ENCODE results near the gene MAGI2. TPM values are rescaled to one million over a fixed set of nuclear protein-coding genes. Genes with fewer than 3 reads are reported as not detected.

The MAGI2 gene
- polyA plus RNA-seq, 1 donor, result 37.2 TPM

DNA sequence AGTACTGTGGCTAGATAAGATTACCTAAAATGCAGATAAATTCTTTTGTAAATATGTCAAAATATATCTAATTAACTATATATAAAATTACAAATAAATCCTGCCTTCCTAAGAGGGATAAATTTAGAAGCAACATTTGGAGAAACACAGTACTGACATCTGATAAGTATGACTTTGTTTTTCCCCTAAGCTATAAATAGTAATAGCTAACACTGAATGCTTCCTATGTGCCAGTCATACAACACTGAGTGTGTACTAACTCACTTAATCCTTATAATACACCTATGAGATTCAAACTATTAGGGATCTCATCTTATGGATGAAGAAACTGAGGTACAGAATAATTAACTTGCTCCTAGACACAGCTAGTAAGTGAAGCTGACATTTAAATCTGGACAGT is 733.4 kb downstream of the MAGI2 start:
- DNase-seq, result no peak

DNA sequence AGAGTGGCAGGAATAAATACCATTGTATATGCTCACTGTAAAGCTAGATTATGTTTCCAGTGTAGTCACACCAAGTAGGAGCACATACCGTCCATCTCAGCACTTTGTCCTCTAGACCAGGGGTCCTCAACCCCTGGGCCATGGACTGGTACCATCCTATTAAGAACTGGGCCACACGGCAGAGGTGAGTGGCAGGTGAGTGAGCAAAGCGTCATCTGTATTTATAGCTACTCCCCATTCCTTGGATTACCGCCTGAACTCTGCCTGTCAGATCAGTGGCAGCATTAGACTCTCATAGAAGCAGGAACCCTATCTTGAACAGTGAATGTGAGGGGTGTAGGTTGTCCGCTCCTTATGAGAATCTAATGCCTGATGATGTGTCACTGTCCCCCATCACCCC is 735.3 kb downstream of the MAGI2 start:
- no peak for DNase-seq

DNA sequence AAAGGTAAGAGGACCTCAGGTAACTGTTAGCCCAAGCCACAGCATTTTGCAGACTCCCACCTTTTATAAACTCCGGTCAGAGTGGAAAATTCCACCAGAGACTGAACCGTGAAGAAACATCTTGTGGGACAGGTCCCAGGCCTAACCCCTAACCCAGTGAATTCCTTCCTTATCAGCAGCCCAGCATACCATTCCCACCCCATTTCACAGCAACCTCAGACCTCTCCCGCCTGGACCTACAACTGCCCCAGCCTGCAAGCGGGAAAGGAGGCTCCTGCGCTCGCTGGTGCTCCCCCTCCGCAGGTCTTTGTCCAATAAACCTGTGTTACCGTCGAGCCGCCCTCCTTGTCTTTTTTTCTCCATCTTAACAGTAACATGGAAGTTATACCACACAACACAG is 736.6 kb downstream of the MAGI2 start:
- no peak for DNase-seq

DNA sequence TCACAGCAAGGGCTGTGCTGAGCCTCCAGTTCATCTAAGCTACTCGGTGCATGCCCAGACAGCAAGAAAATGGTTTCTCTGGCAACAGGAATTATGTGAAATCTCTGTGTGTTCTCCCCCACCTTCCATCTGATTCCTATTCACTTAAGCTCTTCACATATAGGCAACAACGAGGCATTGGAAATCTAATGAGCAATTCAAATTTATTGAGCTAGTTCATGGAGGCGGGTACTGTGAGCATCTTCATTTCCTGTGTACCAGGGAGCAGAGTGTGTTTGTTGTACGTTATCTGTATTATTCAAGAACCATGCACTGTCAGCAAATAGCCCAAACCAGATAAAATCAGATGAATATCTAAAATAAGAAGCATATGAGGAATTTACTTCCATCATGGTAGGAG is 739.1 kb downstream of the MAGI2 start:
- DNase-seq, result no peak

DNA sequence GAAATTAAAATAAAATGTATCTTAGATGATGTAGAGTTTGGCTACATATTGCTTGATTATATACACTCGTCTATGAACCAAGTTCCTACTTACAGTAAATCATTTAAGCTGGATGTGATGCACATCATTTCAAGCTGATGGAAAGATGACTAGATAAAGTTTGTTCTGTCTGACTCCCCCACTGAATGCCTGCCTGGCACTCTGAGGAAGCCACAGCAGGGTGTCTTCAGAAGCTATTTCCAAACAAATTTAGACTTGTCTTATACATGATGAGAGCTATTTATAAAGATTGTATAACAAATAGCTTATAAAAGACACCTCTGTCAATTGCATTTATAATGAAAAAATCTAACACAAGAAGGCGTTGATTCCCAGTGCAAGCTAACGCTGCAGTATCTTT is 741.4 kb downstream of the MAGI2 start:
- DNase-seq, result no peak

DNA sequence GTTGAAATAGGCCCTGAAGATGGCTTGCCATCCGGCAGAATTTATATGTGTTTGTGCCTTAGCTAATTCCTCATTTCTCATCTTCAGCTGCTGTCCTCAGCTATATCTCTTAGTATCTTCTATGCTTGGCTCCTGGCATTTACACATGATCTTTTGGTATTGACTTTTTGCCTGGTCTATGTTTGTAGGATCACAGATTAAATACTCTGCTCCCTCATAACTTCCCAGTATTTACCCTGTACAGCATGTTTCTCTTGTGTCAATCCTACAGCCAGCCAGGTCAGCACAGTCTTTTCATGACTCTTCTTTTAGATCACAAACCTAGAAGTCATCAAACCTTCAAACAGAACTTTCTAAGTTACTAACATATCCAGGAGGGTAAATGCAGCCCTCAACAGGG is 743.8 kb downstream of the MAGI2 start:
- no peak for DNase-seq

DNA sequence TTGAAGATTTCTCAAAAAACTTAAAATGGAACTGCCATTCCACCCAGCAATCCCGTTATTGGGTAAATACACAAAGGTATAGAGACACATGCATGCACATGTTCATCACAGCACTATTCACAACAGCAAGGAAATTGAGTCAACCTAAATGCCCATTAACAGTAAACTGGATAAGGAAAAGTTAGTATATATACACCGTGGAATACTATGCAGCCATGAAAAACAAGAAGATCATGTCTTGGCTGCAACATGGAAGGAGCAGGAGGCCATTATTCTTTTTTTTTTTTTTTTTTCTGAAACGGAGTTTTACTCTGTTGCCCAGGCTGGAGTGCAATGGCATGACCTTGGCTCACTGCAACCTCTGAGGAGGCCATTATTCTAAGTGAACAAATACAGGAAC is 749.0 kb downstream of the MAGI2 start:
- DNase-seq, result no peak

DNA sequence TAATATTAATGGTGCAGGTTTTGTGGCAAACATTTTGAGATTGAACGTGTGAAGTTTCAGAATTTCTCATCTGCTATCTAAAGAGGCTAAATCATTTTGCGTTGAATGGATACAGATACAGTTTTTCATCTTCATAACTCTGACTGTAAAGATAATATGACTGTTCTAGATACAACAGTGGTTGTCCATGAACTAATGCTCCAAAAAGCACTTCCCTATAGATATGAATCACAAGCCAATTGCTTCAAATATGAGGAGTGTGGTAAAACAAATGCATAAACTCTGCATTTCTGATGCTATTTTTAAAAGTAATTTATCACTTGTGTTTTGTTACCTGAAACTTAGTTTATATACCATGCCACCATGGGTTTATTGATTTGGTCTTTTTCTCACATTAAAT is 750.1 kb downstream of the MAGI2 start:
- DNase-seq, result no peak

DNA sequence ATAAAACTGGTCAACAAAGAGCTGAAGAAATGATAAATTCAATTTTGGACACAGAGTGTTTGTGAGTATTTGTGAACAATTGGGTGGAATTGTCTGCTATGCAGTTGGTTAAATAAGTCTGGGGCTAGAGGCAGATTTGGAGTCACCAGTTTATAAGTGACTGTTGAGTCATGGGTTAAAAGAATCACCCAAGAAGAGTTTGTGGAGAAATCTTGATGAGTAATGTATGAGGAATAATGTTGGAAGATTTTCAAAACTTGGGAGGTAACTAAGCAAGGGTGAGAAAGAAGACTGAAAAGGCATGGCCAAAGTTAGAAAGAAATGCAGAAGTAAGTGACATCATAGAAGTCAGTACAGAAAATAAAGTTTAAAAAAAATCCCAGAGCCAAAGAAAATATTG is 750.7 kb downstream of the MAGI2 start:
- DNase-seq, result no peak

DNA sequence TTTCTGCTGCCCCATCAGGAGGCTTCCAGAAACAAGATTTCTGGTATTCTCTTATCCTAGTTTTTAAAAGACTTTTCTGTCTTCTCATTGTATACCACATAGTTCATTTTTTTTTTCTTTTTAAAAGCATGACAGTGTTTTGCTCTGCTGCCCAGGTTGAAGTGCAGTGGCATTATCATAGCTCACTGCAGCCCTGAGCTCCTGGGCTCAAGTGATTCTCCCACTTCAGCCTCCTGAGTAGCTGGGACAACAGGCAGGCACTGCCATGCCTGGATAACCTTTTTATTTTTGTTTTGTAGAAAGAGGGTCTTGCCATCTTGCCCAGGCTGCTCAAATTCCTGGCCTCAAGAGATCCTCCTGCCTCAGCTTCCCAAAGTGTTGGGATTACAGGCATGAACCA is 757.6 kb downstream of the MAGI2 start:
- DNase-seq, result no peak

DNA sequence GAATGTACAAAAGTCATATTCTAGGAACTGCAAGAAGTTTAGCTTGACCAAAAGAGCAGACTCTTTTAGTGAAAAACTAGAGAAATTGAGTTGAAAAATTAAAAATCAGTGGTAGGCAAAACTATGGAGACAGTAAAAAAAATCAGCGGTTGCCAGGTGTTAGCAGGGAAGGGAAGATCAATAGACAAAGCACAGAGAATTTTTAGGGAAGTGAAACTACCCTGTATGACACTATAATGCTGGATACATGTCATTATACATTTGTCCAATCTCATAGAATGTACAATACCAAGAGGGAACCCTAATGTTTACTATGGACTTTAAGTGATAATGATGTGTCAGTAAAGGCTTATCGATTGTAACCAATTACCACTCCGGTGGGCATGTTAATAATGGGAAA is 761.9 kb downstream of the MAGI2 start:
- no peak for DNase-seq

DNA sequence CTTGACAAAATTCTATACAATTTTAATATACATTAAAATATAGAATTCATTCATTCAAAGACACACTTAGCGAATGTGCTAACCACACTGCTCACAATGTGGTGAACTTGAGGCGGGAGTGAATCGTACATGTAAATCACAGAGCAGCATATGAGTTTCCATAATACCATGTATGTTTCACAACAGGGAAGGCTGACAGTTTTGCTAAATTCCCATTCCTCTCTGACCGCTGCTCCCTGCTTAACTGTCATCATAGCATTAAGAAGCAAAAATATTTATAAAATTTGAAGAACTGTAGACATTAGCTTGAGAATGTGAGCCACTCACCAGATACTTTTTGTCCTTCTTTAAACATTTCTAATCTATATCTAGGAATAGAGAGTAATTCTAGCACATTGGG is 763.3 kb downstream of the MAGI2 start:
- no peak for DNase-seq

DNA sequence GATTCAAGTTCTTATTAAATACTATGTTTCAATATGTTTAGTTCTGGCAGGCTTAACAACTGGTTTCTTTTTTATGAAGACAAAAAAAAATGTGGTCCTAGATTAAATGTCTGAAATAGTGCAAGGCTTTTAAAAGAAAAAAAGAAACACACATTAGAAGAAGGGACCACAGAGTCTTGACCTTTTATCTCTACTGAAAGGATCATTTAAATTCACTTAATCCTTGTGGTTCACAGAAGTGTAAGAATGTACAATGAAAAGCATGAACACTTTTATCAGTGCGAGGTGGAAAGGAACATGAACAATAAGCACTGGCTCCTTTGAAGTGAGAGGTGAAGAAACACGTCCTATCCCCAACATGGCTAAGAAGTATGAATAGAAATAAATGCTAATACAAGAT is 765.1 kb downstream of the MAGI2 start:
- DNase-seq, result no peak

DNA sequence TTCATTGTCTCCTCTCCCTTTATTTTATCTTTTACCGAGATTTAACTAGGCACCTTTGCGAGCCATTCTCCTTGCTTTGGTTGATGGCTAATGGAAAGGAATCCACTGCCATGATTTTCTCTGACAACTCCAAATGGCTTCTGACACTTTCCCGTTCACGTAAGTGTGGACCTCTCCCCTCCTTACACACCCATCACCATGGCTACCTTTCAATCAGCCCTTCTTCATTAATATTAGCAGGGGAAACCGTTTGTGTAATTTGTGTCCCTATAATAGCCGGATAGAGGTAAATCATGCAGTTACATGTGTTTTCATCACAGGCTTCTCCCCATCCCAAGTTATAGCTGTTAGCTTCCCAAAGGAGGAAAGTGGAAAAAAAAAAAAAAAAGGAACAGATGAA is 767.3 kb downstream of the MAGI2 start:
- no peak for DNase-seq

DNA sequence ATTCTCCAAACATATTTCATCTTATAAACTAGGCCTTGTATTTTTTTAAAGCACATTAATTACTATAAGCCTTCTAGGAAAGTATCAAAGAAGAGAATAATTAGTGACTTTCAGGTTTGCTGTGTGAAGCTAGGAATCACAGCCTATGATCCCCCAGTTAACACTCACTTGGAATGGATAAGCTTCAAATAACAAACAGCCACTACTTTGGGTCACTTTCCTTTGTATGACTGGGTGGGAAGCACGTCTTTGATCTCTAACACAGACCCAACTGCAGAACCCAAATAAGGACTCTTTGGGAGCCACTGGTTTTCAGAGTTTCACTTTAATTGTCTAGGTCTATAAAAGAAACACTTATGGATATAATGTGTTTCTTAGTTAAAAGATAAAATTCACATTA is 769.3 kb downstream of the MAGI2 start:
- DNase-seq, result no peak

DNA sequence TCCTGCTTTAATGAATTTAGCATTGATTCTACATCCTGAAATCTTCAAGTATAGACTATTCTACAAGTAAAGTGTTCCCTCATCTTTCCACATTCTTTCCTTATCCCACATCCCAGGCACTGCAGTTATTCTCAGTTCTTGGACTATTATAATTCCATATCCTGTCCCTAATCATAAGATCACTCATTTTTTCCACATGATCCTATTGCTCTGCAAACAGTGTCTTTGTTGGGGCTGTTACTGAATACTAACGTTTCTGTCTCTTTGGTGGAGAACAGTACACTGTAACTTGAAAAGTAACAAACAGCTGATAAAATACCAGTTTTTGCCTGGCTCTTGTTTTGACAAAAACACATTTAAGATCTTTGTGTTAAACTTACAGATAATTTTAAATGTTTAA is 769.9 kb downstream of the MAGI2 start:
- no peak for DNase-seq

DNA sequence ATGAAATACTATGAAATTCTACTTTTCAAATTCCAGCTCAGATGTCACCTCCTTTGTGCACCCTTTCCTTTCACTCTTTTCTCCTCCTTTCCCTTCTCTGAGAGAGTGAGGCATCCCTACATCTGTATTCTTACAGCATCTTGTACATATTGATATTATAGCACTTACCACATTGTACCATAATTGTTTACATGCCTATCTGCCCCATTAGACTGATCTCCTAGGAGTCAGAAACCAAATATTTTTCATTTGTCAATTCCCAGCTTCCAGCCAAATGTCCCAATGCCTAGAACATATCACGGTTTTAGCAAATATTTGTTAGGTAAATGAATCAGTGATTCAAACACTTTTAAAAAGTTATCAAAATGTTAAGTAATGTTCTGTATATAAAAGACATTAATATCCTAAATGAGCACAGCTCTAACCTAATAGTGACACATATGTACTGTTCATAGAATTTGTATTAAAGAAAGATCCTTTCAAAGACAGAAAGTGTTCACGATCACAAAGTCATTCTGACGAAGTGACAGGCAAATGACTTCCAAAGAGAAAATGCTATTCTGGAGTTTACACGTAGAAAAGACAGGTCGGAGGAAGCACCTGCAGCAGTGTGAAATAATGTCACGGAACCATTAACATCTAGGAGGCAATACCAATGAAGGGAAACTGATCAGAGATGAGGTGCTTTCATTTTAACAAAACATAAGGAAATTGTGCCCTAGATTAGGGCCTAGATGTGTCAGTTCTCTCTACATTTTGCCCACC is 774.2 kb downstream of the MAGI2 start:
- DNase-seq, result no peak

DNA sequence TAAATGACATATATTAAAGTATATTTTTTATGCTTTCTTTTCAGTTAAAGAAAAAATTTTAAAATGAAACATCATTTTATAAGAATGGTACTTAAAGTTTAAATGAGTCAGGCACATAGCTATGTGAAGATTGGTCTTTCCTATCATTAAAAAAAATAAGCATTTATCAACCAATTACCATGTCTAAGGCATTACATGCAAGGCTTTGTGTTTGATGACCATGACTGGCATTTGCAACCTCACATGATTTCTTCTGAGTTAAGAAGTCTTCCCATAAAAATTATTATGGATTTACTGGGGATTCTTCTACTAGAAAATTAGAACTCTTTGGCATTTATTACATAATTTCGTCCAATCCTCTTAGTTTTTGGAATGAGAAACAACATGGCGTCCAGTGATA is 776.1 kb downstream of the MAGI2 start:
- no peak for DNase-seq

DNA sequence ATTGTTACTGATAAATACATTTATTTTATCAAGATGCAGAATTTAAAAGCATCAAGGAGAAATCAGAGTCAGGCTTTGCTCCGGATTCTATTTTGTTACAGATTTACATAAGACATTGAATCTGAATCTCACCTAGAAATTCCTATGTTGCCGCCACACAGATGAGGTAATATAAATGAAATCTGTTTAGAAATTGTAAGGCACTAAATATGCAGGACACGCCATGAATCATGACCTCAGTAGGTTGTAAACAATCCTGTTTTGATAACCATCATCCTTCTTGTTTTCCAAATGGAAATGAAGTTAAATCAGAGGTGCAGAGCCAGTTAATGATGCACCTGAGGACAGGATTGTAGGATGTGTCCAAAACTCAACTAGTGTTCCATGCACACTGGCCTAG is 778.0 kb downstream of the MAGI2 start:
- DNase-seq, result no peak

DNA sequence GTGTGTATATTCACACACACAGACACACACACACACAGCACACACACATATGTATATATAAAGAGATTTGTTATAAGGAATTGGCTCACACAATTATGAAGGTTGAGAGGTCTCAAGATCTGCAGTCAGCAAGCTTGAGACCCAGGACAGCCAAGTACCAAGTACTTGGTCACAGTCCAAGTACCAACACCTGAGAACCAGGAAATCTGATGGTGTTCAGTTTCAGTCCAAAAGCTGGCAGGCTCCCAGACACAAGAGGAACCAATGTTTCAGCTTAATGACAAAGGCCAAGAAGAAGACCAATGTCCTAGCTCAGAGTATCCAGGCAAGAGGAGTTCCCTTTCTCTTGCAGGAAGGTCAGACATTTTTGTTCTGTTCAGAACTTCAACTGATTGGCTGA is 780.2 kb downstream of the MAGI2 start:
- DNase-seq, result no peak

DNA sequence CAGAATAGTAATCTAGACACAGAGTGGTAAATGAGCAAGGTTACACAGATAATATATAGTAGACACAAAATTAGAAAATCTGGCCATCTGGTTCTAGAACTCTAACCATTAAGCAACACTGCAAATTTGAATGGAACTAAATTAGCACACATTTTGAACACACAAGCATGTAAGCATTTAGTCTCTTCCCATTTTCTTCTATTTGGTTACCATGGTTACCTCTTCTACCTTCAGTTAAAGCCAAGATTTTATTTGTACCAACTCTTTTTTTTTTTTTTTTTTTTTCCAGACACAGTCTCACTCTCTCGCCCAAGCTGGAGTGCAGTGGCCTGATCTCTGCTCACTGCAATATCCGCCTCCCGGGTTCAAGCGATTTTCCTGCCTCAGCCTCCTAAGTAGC is 790.5 kb downstream of the MAGI2 start:
- no peak for DNase-seq

DNA sequence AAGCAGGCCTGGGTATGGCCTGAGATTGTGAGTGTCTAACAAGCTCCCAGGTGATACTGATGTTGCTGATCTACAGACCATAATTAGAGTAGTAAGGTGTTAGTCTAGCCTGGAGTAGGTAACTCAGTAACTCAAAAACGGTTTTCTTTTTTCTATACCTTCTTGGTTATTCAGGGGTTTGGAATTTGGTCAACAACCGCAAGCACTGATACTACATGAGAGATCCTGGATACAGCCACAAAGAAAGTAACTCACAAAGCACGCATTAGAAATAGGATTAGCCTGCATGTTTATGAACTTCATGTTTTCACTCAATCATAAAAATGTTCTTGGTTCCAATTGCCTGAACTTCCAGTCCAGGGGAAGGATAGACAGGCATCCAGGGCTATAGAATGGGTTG is 803.5 kb downstream of the MAGI2 start:
- no peak for DNase-seq

DNA sequence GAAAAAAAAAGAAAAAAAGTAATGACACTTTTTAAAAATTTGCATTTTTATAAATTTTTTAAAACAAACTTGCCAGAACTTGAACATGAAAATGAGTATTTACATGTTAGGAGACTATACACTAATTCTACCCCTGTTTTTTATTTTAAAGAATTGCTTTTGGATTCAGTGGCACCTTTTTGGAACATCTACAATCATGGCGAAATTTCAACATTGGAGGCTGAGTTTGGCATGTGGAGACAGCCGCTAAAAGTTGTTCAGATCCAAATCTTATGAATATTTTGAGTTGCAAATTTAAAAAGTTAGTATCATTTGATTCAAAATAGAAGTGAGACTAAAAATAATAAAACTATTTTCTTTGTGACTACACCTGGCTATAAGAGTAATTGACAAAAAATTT is 804.2 kb downstream of the MAGI2 start:
- no peak for DNase-seq

DNA sequence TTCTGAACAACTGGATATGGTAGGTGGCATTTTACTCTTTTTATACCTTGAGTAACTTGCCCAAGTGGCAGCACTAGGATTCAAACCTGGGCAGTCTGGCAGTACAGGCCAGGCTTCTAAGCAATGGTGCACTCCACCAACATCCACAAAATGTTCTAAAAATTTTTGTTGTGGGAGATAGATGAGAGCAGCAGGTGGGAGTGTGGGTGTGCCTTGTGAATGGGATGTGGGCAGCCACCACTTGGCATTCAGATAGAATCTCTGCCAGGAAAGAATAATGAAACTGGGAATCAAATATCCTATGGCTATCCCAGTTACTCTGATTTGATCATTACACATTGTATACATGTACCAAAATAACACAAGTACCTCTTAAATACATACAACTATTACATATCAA is 810.7 kb downstream of the MAGI2 start:
- no peak for DNase-seq

DNA sequence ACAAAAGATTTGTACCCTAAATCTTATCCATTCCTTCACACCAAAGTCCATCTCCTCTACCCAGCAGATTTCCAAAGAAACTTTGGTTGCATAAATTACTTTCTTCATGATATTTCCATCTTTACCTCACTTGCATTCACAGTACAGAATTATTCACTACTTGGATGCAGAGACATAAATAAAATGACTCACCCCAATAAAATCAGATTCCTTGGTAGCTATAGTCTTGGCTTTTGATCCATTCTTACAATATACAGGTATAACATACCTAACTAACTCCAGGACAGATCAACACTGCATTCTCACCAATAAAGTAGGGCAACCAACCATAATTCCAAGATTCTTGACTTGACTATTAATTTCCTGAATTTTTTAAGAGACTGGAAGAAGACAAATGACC is 815.1 kb downstream of the MAGI2 start:
- DNase-seq, result no peak

All from left kidney (tissue), 2 donors.